H9 (cell line): ENCODE measurements around the gene PRTG. TPM values are rescaled to one million over a fixed set of nuclear protein-coding genes. Genes with fewer than 3 reads are reported as not detected.

Source experiments
- DNase-seq: peaks from one replicate; pipeline ENCODE4 v3.0.0-alpha.2; 2017
- H2AFZ ChIP-seq: one replicate; pipeline ENCODE4 v1.6.1; 2013; ENCODE audit warnings: mild to moderate bottlenecking, low read length, control low read depth, moderate library complexity
- H2AK5ac ChIP-seq: 2 replicates; pipeline ENCODE4 v1.6.1; 2013; ENCODE audit warnings: low read length, control low read depth, mixed read lengths; ENCODE audit not compliant: insufficient read length
- H2BK120ac ChIP-seq: one replicate; pipeline ENCODE4 v1.6.1; 2013; ENCODE audit warnings: low read depth, mild to moderate bottlenecking, low read length, control low read depth, inconsistent platforms; ENCODE audit not compliant: poor library complexity, severe bottlenecking
- H2BK12ac ChIP-seq: 2 replicates; pipeline ENCODE4 v1.6.1; 2013; ENCODE audit warnings: low read length, control low read depth, mixed read lengths, low read depth; ENCODE audit not compliant: insufficient read length
- H2BK15ac ChIP-seq: 2 replicates; pipeline ENCODE4 v1.6.1; 2013; ENCODE audit warnings: low read depth, low read length, control low read depth
- H2BK20ac ChIP-seq: one replicate; pipeline ENCODE4 v1.6.1; 2013; ENCODE audit warnings: low read depth, mild to moderate bottlenecking, low read length, control low read depth, inconsistent platforms; ENCODE audit not compliant: poor library complexity, severe bottlenecking
- H2BK5ac ChIP-seq: 2 replicates; pipeline ENCODE4 v1.6.1; 2013; ENCODE audit warnings: low read length, control low read depth, mixed read lengths; ENCODE audit not compliant: insufficient read length
- H3K14ac ChIP-seq: 2 replicates; pipeline ENCODE4 v1.6.1; 2013; ENCODE audit warnings: low read length, control low read depth; ENCODE audit not compliant: insufficient read depth
- H3K18ac ChIP-seq: 2 replicates; pipeline ENCODE4 v1.6.1; 2013; ENCODE audit warnings: low read depth, mild to moderate bottlenecking, mixed read lengths, low read length, control low read depth; ENCODE audit not compliant: insufficient read length
- H3K23ac ChIP-seq: 2 replicates; pipeline ENCODE4 v1.6.1; 2013; ENCODE audit warnings: low read length, control low read depth, mixed read lengths, low read depth; ENCODE audit not compliant: insufficient read length
- H3K23me2 ChIP-seq: 2 replicates; pipeline ENCODE4 v1.6.1; 2013; ENCODE audit warnings: low read depth, mild to moderate bottlenecking, mixed read lengths, low read length, control low read depth; ENCODE audit not compliant: insufficient read length, poor library complexity, severe bottlenecking
- H3K27ac ChIP-seq: 2 replicates; pipeline ENCODE4 v1.5.1; 2013; ENCODE audit warnings: low read length, control low read depth, mixed read lengths, low read depth; ENCODE audit not compliant: insufficient read length
- H3K27me3 ChIP-seq: 2 replicates; pipeline ENCODE4 v1.6.1; 2013; ENCODE audit warnings: low read length, control low read depth, inconsistent platforms; ENCODE audit not compliant: insufficient read depth
- H3K4ac ChIP-seq: 2 replicates; pipeline ENCODE4 v1.6.1; 2013; ENCODE audit warnings: low read depth, mild to moderate bottlenecking, control low read depth, inconsistent platforms, low read length, moderate library complexity
- H3K4me1 ChIP-seq: 2 replicates; pipeline ENCODE4 v1.6.1; 2013; ENCODE audit warnings: low read length, control low read depth, inconsistent platforms; ENCODE audit not compliant: insufficient read depth
- H3K4me2 ChIP-seq: 2 replicates; pipeline ENCODE4 v1.6.1; 2013; ENCODE audit warnings: low read length, control low read depth, mixed read lengths; ENCODE audit not compliant: insufficient read length, insufficient read depth
- H3K56ac ChIP-seq: 2 replicates; pipeline ENCODE4 v1.6.1; 2013; ENCODE audit warnings: low read depth, mild to moderate bottlenecking, mixed read lengths, low read length, control low read depth; ENCODE audit not compliant: insufficient read length
- H3K79me1 ChIP-seq: 2 replicates; pipeline ENCODE4 v1.6.1; 2013; ENCODE audit warnings: low read depth, mild to moderate bottlenecking, moderate library complexity, low read length, control low read depth, inconsistent platforms; ENCODE audit not compliant: insufficient read depth, poor library complexity, severe bottlenecking
- H3K79me2 ChIP-seq: 2 replicates; pipeline ENCODE4 v1.6.1; 2013; ENCODE audit warnings: low read length, control low read depth, inconsistent platforms; ENCODE audit not compliant: insufficient read depth
- H3K9ac ChIP-seq: 2 replicates; pipeline ENCODE4 v1.6.1; 2013; ENCODE audit warnings: low read length, control low read depth, mixed read lengths; ENCODE audit not compliant: insufficient read length; ENCODE audit errors: extremely low read depth
- H3K9me3 ChIP-seq: one replicate; pipeline ENCODE4 v1.6.1; 2013; ENCODE audit warnings: low read depth, low read length, inconsistent platforms; ENCODE audit not compliant: control insufficient read depth
- H3T11ph ChIP-seq: one replicate; pipeline ENCODE4 v1.6.1; 2013; ENCODE audit warnings: mild to moderate bottlenecking, low read length, control low read depth, inconsistent platforms
- H4K20me1 ChIP-seq: one replicate; pipeline ENCODE4 v1.6.1; 2013; ENCODE audit not compliant: control insufficient read depth, insufficient read length, insufficient read depth
- H4K5ac ChIP-seq: 2 replicates; pipeline ENCODE4 v1.6.1; 2013; ENCODE audit warnings: low read depth, mild to moderate bottlenecking, mixed read lengths, low read length, control low read depth; ENCODE audit not compliant: insufficient read length
- H4K8ac ChIP-seq: replicated peaks from 2 replicates; pipeline ENCODE4 v1.6.1; 2013; ENCODE audit warnings: low read length, control low read depth, mixed read lengths, low read depth; ENCODE audit not compliant: insufficient read length
- H4K91ac ChIP-seq: 2 replicates; pipeline ENCODE4 v1.6.1; 2013; ENCODE audit warnings: low read depth, mild to moderate bottlenecking, moderate library complexity, mixed read lengths, low read length, control low read depth; ENCODE audit not compliant: insufficient read length
- H3K27ac Mint-ChIP-seq, 3 experiments: 2 replicates in 2 of 3; 3 replicates in 1 of 3; pipeline ENCODE4 v1.8.0; 2020 to 2021; ENCODE audit warnings: mixed read lengths in 3 of 3, mild to moderate bottlenecking in 1 of 3, moderate library complexity in 1 of 3
- H3K27me3 Mint-ChIP-seq: 2 replicates; pipeline ENCODE4 v1.8.0; 2021; ENCODE audit warnings: low read depth, mild to moderate bottlenecking, moderate library complexity, mixed read lengths
- H3K36me3 Mint-ChIP-seq, 3 experiments: 2 replicates in 2 of 3; 3 replicates in 1 of 3; pipeline ENCODE4 v1.8.0; 2020 to 2021; ENCODE audit warnings: low read depth in 3 of 3, mixed read lengths in 3 of 3; ENCODE audit not compliant: insufficient read depth in 1 of 3
- H3K4me1 Mint-ChIP-seq, 2 experiments: 2 replicates each; pipeline ENCODE4 v1.8.0; 2020; ENCODE audit warnings: mixed read lengths in 2 of 2
- H3K4me3 Mint-ChIP-seq, 2 experiments: 2 replicates in 1 of 2; 3 replicates in 1 of 2; pipeline ENCODE4 v1.8.0; 2020 to 2021; ENCODE audit warnings: mild to moderate bottlenecking in 2 of 2, mixed read lengths in 2 of 2, moderate library complexity in 1 of 2
- H3K9me3 Mint-ChIP-seq, 2 experiments: 2 replicates in 1 of 2; 3 replicates in 1 of 2; pipeline ENCODE4 v1.8.0; 2020; ENCODE audit warnings: mild to moderate bottlenecking in 2 of 2, mixed read lengths in 2 of 2, moderate library complexity in 1 of 2
- CTCF ChIP-seq: fragments of 200-600 bp; sonication (generic); conservative IDR thresholded peaks from 3 replicates; pipeline ENCODE4 v1.8.0; 2021; ENCODE audit warnings: antibody characterized with exemption, mild to moderate bottlenecking
- total RNA-seq: library from RNA; stranded (reverse); gene quantifications from 2 replicates; pipeline ENCODE4 v1.2.1, GENCODE V29; 2021

The PRTG gene
- total RNA-seq, 1 experiment from 2014 or later: 5.7 TPM

- H2BK15ac ChIP-seq: no peak overlapping the region
- no peak overlapping the region for H2BK12ac ChIP-seq
- H4K5ac ChIP-seq: no peak overlapping the region
- no peak overlapping the region for H3K14ac ChIP-seq
- H3K4me1 Mint-ChIP-seq: peaks cover 31 to 38% of the 10 kb centered on the region in 2 experiments
- no peaks in the 10 kb centered on the region for H3K79me1 ChIP-seq
- H3K4me3 Mint-ChIP-seq: 0 out of 5 replicates have a peak overlapping the region, but pooled peaks of 1 of the 2 experiments have one; percentile 5
- no peaks in the 10 kb centered on the region for H3K9me3 Mint-ChIP-seq
- H3K18ac ChIP-seq: no peak overlapping the region
- H2AFZ ChIP-seq: no peak overlapping the region
- no peak overlapping the region for H4K91ac ChIP-seq
- no peak overlapping the region for H2AK5ac ChIP-seq
- H3K9ac ChIP-seq: no peak overlapping the region
- H3K4ac ChIP-seq: no peak overlapping the region
- no peak overlapping the region for H3K23ac ChIP-seq
- H3K23me2 ChIP-seq: no peaks in the 10 kb centered on the region
- no peaks in the 10 kb centered on the region for H3K36me3 Mint-ChIP-seq
- no peaks in the 10 kb centered on the region for H3K27me3 Mint-ChIP-seq
- H2BK20ac ChIP-seq: no peak overlapping the region
- no peaks in the 10 kb centered on the region for H3K79me2 ChIP-seq
- no peak overlapping the region for H3K27ac ChIP-seq
- no peak overlapping the region for H2BK5ac ChIP-seq
- H3K9me3 ChIP-seq: no peaks in the 10 kb centered on the region
- no peak for DNase-seq
- H3K4me1 ChIP-seq: peaks cover 4% of the 10 kb centered on the region; the same call in 1 of the 2 replicates
- peak overlapping the region in 2 of 3 experiments; percentile 89 to 94; a peak in 4 of 7 replicates for H3K27ac Mint-ChIP-seq
- no peak for TF ChIP-seq CTCF
- no peak overlapping the region for H3K4me2 ChIP-seq
- H4K8ac ChIP-seq: no peak overlapping the region
- no peaks in the 10 kb centered on the region for H4K20me1 ChIP-seq
- H3K27me3 ChIP-seq: no peaks in the 10 kb centered on the region
- H3T11ph ChIP-seq: no peak overlapping the region
- H2BK120ac ChIP-seq: no peak overlapping the region
- H3K56ac ChIP-seq: no peak overlapping the region
These were observed 81.5 kb downstream of the PRTG start for GRCh38 chr15:55661428-55661827.
